H1 (cell line): Measurements from ENCODE around the gene COCH. TPM values are rescaled to one million over a fixed set of nuclear protein-coding genes. Genes with fewer than 3 reads are reported as not detected.

Experiments used
- CTCF ChIA-PET: fragments of 300-600 bp; sonication (Branson Sonifier 250); formaldehyde crosslinking; loops from one replicate; lab custom pipeline; 2021; ENCODE audit not compliant: partially characterized antibody; lab: Charles Lee
- POLR2A ChIA-PET: fragments of 300-600 bp; sonication (Branson Sonifier 250); formaldehyde crosslinking; loops from one replicate; lab custom pipeline; 2021; ENCODE audit warnings: inconsistent platforms; ENCODE audit not compliant: partially characterized antibody; lab: Charles Lee
- DNase-seq, 2 experiments: peaks; one replicate each; pipeline versions ENCODE4 v3.0.0 to v3.0.0-alpha.2; 2010 to 2022; ENCODE audit warnings: low spot score in 2 of 2, low read depth in 1 of 2, mixed read lengths in 1 of 2
- FAIRE-seq: peaks from 2 replicates; lab custom pipeline; 2011; peaks lifted over from hg19 to GRCh38; lab: Jason Lieb, UNC
- H2AFZ ChIP-seq: 2 replicates; pipeline ENCODE4 v1.8.1; 2012; ENCODE audit warnings: low read length, inconsistent platforms
- H2AK5ac ChIP-seq: 2 replicates; pipeline ENCODE4 v1.6.1; 2013; ENCODE audit warnings: low read depth, low read length
- H2BK120ac ChIP-seq: replicated peaks from 2 replicates; pipeline ENCODE3; 2013; ENCODE audit warnings: low read depth, low read length, inconsistent platforms
- H2BK12ac ChIP-seq: 2 replicates; pipeline ENCODE4 v1.6.1; 2013; ENCODE audit warnings: low read depth, low read length
- H2BK15ac ChIP-seq: 2 replicates; pipeline ENCODE4 v1.6.1; 2013; ENCODE audit warnings: low read length
- H2BK20ac ChIP-seq: 2 replicates; pipeline ENCODE4 v1.6.1; 2013; ENCODE audit warnings: low read length
- H2BK5ac ChIP-seq: 2 replicates; pipeline ENCODE4 v1.6.1; 2013; ENCODE audit warnings: low read depth, low read length
- H3K14ac ChIP-seq: 2 replicates; pipeline ENCODE4 v1.6.1; 2013; ENCODE audit warnings: inconsistent platforms; ENCODE audit not compliant: insufficient read length
- H3K18ac ChIP-seq: 2 replicates; pipeline ENCODE4 v1.6.1; 2013; ENCODE audit warnings: low read length; ENCODE audit errors: extremely low read depth
- H3K23ac ChIP-seq: 2 replicates; pipeline ENCODE4 v1.6.1; 2013; ENCODE audit warnings: inconsistent platforms; ENCODE audit not compliant: insufficient read length
- H3K23me2 ChIP-seq: 2 replicates; pipeline ENCODE4 v1.6.1; 2013; ENCODE audit warnings: low read depth, low read length
- H3K27ac ChIP-seq: 2 replicates; pipeline ENCODE4 v1.6.1; 2011; ENCODE audit warnings: low read depth, low read length, inconsistent platforms
- H3K27me3 ChIP-seq, 4 experiments: replicated peaks in 1 of 4; 1 replicate in 1 of 4; 2 replicates in 3 of 4; pipeline versions ENCODE4 v1.6.1 to v1.8.1; 2011 to 2013; ENCODE audit warnings: low read length in 3 of 4, mild to moderate bottlenecking in 3 of 4, inconsistent platforms in 2 of 4, mixed read lengths in 2 of 4, moderate library complexity in 1 of 4; ENCODE audit not compliant: control insufficient read depth in 3 of 4, insufficient read depth in 3 of 4; ENCODE audit errors: extremely low read depth in 1 of 4
- H3K36me3 ChIP-seq, 4 experiments: 2 replicates each; pipeline versions ENCODE4 v1.6.1 to v1.8.1; 2011 to 2013; ENCODE audit warnings: mild to moderate bottlenecking in 4 of 4, low read length in 3 of 4, moderate library complexity in 2 of 4, control low read depth in 1 of 4, inconsistent platforms in 1 of 4; ENCODE audit not compliant: insufficient read depth in 4 of 4, control insufficient read depth in 2 of 4
- H3K4ac ChIP-seq: replicated peaks from 2 replicates; pipeline ENCODE3; 2013; ENCODE audit warnings: low read length, low read depth, mixed read lengths, inconsistent platforms; ENCODE audit not compliant: insufficient read length
- H3K4me1 ChIP-seq, 4 experiments: replicated peaks in 1 of 4; 1 replicate in 1 of 4; 2 replicates in 3 of 4; pipeline versions ENCODE4 v1.6.1 to v1.8.1; 2011 to 2013; ENCODE audit warnings: low read length in 3 of 4, inconsistent platforms in 2 of 4, mixed read lengths in 1 of 4; ENCODE audit not compliant: insufficient read depth in 4 of 4, control insufficient read depth in 3 of 4
- H3K4me2 ChIP-seq, 2 experiments: 2 replicates each; pipeline versions ENCODE4 v1.6.1 to v1.8.1; 2011 to 2013; ENCODE audit warnings: low read depth in 2 of 2, low read length in 2 of 2, control low read depth in 1 of 2, inconsistent platforms in 1 of 2, mild to moderate bottlenecking in 1 of 2; ENCODE audit not compliant: insufficient read depth in 1 of 2
- H3K4me3 ChIP-seq, 4 experiments: fragments of 200-600, 300-600 bp in 1 of 4; sonication (generic), shearing (Covaris generic), sonication (Bioruptor Twin) in 1 of 4; 2 replicates each; pipeline versions ENCODE4 v1.5.1 to v1.8.1; 2011 to 2016; ENCODE audit warnings: low read length in 4 of 4, low read depth in 3 of 4, control low read depth in 2 of 4, inconsistent platforms in 2 of 4, mild to moderate bottlenecking in 2 of 4, mixed read lengths in 1 of 4, moderate library complexity in 1 of 4; ENCODE audit not compliant: insufficient read depth in 2 of 4; ENCODE audit errors: extremely low read depth in 1 of 4
- H3K56ac ChIP-seq: replicated peaks from 2 replicates; pipeline ENCODE3; 2013; ENCODE audit warnings: low read depth, mild to moderate bottlenecking, mixed read lengths, low read length, inconsistent platforms; ENCODE audit not compliant: insufficient read length
- H3K79me1 ChIP-seq: 2 replicates; pipeline ENCODE4 v1.6.1; 2013; ENCODE audit warnings: low read depth, low read length, control low read depth
- H3K79me2 ChIP-seq, 2 experiments: 2 replicates each; pipeline versions ENCODE4 v1.6.1 to v1.8.1; 2012 to 2013; ENCODE audit warnings: low read length in 2 of 2, mild to moderate bottlenecking in 2 of 2, inconsistent platforms in 1 of 2; ENCODE audit not compliant: insufficient read depth in 2 of 2, control insufficient read depth in 1 of 2
- H3K9ac ChIP-seq, 4 experiments: replicated peaks in 1 of 4; 1 replicate in 1 of 4; 2 replicates in 3 of 4; pipeline versions ENCODE4 v1.6.1 to v1.8.1; 2011 to 2013; ENCODE audit warnings: low read depth in 3 of 4, low read length in 3 of 4, control low read depth in 2 of 4, mild to moderate bottlenecking in 2 of 4, moderate library complexity in 2 of 4, inconsistent platforms in 1 of 4; ENCODE audit errors: extremely low read depth in 1 of 4
- H3K9me3 ChIP-seq, 2 experiments: 2 replicates each; pipeline versions ENCODE4 v1.6.1 to v1.8.1; 2012 to 2013; ENCODE audit warnings: mild to moderate bottlenecking in 2 of 2, moderate library complexity in 2 of 2, control low read depth in 1 of 2, inconsistent platforms in 1 of 2, low read depth in 1 of 2, low read length in 1 of 2, mixed read lengths in 1 of 2; ENCODE audit not compliant: insufficient read depth in 2 of 2
- H4K20me1 ChIP-seq, 2 experiments: replicated peaks in 1 of 2; 2 replicates each; pipeline versions ENCODE3 to v1.8.1; 2011 to 2013; ENCODE audit warnings: inconsistent platforms in 2 of 2, low read length in 2 of 2, mild to moderate bottlenecking in 1 of 2; ENCODE audit not compliant: insufficient read depth in 2 of 2, control insufficient read depth in 1 of 2
- H4K5ac ChIP-seq: 2 replicates; pipeline ENCODE4 v1.6.1; 2013; ENCODE audit warnings: low read length, low read depth, mixed read lengths, inconsistent platforms; ENCODE audit not compliant: insufficient read length
- H4K8ac ChIP-seq: 2 replicates; pipeline ENCODE4 v1.8.0; 2013; ENCODE audit warnings: mild to moderate bottlenecking, moderate library complexity, low read length, inconsistent platforms; ENCODE audit not compliant: insufficient read depth; ENCODE audit errors: extremely low read depth
- H4K91ac ChIP-seq: replicated peaks from 2 replicates; pipeline ENCODE3; 2013; ENCODE audit warnings: low read length, mixed read lengths, inconsistent platforms; ENCODE audit not compliant: insufficient read length
- CEBPB ChIP-seq: IDR thresholded peaks from 2 replicates; pipeline ENCODE4 v1.6.1; 2012; ENCODE audit warnings: low read depth, low read length
- HDAC6 ChIP-seq: IDR thresholded peaks from one replicate; pipeline ENCODE4 v1.7.1; 2012; ENCODE audit warnings: low read depth, mild to moderate bottlenecking, inconsistent platforms, low read length, moderate library complexity
- JUND ChIP-seq: IDR thresholded peaks from 2 replicates; pipeline ENCODE4 v1.6.1; 2011; ENCODE audit warnings: mild to moderate bottlenecking, improper control_type of control experiment, low read length
- WGBS, 2 experiments: shearing (Covaris generic) in 1 of 2; methylation state at CpG; one replicate each; pipeline versions ENCODE4 v1.1.6 to v1.1.7; 2013 to 2015; ENCODE audit warnings: low lambda C conversion rate in 2 of 2, mixed read lengths in 2 of 2, inconsistent platforms in 1 of 2, low coverage in 1 of 2, missing lambda C conversion rate in 1 of 2; ENCODE audit not compliant: insufficient replicate concordance in 2 of 2, insufficient coverage in 1 of 2, insufficient read length in 1 of 2; ENCODE audit errors: extremely low coverage in 1 of 2, missing lambda C conversion rate in 1 of 2; 5-methylcytosine and 5-hydroxymethylcytosine counted together
- polyA plus RNA-seq, 7 experiments: library from polyadenylated mRNA; depleted of rRNA in 3 of 7; stranded (reverse) in 5 of 7; unstranded in 2 of 7; fragments of >200 nt in 5 of 7; fragments of 200-250 nt in 2 of 7; gene quantifications; 1 replicate in 5 of 7; 2 replicates in 1 of 7; 4 replicates in 1 of 7; pipeline versions ENCODE4 v1.2.1 to v1.2.3, GENCODE V29; 2011 to 2013; ENCODE audit warnings: missing spikeins in 2 of 7, mixed read lengths in 2 of 7
- total RNA-seq: library from RNA; stranded (reverse); fragmentation: NEBNext Ultra II Directional; extraction: Animal tissue kit (Norgen Biotek cat#: 25700); gene quantifications from 2 replicates; pipeline ENCODE4 v1.2.1, GENCODE V29; 2021

The COCH gene
- total and polyA plus RNA-seq, 2 of the 8 experiments (the other 6 are each of a cell fraction or from before 2014, with no cell fraction given) = 12.9 to 30.8 TPM

GRCh38 chr14:30883508-30884294 is 9.3 kb downstream of the COCH start:
- POLR2A ChIA-PET = no interaction called here
- H3K4ac ChIP-seq = no peak overlapping the region
- FAIRE-seq = no peak
- no peak overlapping the region for H2BK15ac ChIP-seq
- H3K14ac ChIP-seq = no peak overlapping the region
- peaks cover 0 to 14% (median 0%) of the 10 kb centered on the region in 4 experiments; a peak in 2 of 8 replicates for H3K36me3 ChIP-seq
- no peaks in the 10 kb centered on the region for H3K4me1 ChIP-seq
- H3K79me1 ChIP-seq = no peaks in the 10 kb centered on the region
- TF ChIP-seq HDAC6 (no peak), CEBPB (no peak), JUND (no peak)
- H3K4me3 ChIP-seq = no peak overlapping the region
- H2BK120ac ChIP-seq = no peak overlapping the region
- H3K9me3 ChIP-seq = no peaks in the 10 kb centered on the region
- 88% methylated on average over 6 of the region's 6 CpGs; no CpG with 5 or more reads in 1 of the 2 experiments for WGBS, 2 experiments
- no peak overlapping the region for H3K18ac ChIP-seq
- no peak overlapping the region for H2AK5ac ChIP-seq
- no peaks in the 10 kb centered on the region for H3K23me2 ChIP-seq
- no peak overlapping the region for H2BK5ac ChIP-seq
- H2BK20ac ChIP-seq = no peak overlapping the region
- H4K8ac ChIP-seq = no peak overlapping the region
- H3K79me2 ChIP-seq = no peaks in the 10 kb centered on the region
- no peak for DNase-seq
- H4K91ac ChIP-seq = no peak overlapping the region
- H3K27ac ChIP-seq = no peak overlapping the region
- H4K5ac ChIP-seq = no peak overlapping the region
- no peaks in the 10 kb centered on the region for H4K20me1 ChIP-seq
- H3K56ac ChIP-seq = no peak overlapping the region
- no peak overlapping the region for H2BK12ac ChIP-seq
- CTCF ChIA-PET = no interaction called here
- H2AFZ ChIP-seq = no peak overlapping the region
- H3K23ac ChIP-seq = no peak overlapping the region
- no peaks in the 10 kb centered on the region for H3K27me3 ChIP-seq
- no peak overlapping the region for H3K4me2 ChIP-seq
- no peak overlapping the region for H3K9ac ChIP-seq
